Hematopoietic multipotent progenitor cell treated with erythropoietin and hydrocortisone succinate and interleukin-3 and kit ligand, for 17 days (in vitro differentiated cells): ENCODE measurements around the gene RUNDC3A.
A peak's percentile ranks its signal among the peaks of the same experiment; 100 is the strongest.
"Not testable (repeated sequence)": the region's sequence is repeated elsewhere in the genome, so short reads cannot be mapped to it uniquely, and the experiment has no call there.

Experiments used
- DNase-seq: peaks from one replicate; pipeline ENCODE4 v3.0.0-alpha.2; 2015; ENCODE audit warnings: low spot score

RUNDC3A gene

GRCh38 chr17:44359006-44359405, 50.6 kb downstream of the RUNDC3A start:
- no peak for DNase-seq

GRCh38 chr17:44359458-44360143, 51.2 kb downstream of the RUNDC3A start:
- no peak for DNase-seq

GRCh38 chr17:44360144-44360533, 51.7 kb downstream of the RUNDC3A start:
- DNase-seq = no peak

GRCh38 chr17:44360826-44361225, 52.4 kb downstream of the RUNDC3A start:
- DNase-seq = no peak

DNA sequence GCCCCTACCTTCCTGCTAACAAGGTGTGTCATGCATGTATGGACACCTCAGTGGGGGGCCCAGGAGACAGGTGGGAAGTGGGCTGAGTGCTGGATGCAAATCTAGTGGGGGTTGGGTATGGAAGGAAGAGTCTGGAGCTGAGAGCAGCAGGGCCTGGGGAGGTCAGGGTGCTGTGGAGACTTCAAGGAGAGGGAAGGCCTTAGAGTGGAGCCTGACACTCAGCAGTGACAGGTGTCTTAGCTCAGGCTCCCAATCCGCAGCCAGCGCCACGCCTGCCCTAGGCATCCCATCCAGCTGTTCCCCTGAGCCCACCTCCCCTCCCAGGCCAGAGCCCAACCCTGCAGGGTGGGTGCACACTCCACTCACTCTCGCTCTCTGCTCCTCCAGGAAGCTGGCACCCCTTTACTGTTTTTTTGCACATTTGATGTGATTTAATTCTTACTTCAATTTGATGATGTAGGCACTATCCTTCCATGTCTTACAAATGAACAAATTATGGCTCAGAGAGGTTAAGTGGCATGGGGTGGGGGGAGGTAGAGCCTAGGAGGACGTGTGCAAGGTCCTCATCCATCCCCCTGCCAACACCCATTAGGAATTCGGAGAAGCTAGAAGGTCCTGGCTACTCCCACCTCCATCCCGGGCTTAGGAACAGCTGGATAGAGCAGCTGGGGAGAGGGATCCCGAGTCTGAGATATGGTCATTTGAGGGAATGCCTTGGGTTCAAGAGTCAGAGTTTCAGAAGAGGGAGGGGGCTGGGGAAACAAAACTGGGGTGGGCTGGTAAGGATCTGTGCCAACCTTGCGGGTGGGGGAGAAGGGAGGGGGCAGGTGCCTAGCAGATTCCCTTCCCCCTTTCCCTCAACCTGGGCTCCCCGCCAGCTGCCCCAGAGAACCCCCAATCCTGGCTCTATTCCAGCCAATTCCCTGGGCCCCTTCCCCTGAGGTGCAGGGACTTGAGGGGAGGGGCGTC, 53.2 kb downstream of the RUNDC3A start:
- DNase-seq = no peak

DNA sequence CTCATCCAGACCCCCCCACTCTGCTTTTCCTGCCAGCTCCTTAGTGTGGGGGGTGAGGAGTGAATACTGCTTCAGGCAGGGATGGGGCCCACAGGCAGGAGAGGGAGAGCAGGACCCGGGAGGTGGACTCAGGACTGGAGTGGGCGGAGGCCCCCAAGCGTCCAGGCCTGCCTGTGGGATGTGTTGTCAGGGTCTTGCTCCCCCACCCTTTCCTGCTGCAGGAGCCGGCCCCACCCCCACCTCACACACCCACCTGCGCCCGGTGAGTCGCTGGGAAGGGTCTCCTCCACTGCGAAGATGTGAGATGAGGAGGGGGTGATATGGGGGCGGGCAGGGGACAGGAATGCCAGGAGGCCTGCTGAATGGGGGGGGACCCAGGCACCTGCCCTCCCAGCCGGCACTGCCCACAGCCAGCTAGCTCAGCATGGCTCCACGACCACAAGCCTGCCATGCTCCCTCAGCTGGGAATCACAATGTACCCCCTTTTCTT, 54.1 kb downstream of the RUNDC3A start:
- no peak for DNase-seq

GRCh38 chr17:44362949-44363612, 54.7 kb downstream of the RUNDC3A start:
- no peak for DNase-seq

- peak; percentile 65 for DNase-seq
These were observed 55.3 kb downstream of the RUNDC3A start, which contains the start of gene FAM171A2 for GRCh38 chr17:44363613-44364159. TSS of gene FAM171A2 (minus strand) at chr17:44363853. CDS start at chr17:44363714, 139 bp downstream.

DNA sequence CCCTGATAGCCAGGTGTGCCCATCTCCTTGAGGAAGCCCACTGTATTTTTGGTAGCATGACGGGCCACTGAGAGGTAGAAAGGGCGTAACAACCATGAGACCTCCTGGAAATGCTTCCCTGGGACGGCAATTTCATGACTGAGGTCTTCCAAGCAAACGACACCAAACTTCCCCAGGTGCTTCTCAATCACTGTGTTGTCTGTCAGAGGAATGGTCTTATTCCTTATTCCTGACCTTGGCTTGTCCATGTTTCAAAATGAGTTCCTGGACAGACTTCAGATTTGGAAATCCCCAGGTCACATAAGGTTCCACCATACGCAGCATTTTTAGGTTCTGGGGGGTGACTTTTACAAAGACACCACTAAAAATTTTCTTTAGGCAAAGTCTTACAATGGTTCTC, 56.6 kb downstream of the RUNDC3A start:
- DNase-seq = not testable (repeated sequence)

- DNase-seq = no peak
These were observed 59.0 kb downstream of the RUNDC3A start for GRCh38 chr17:44367231-44367979.
